Left ventricle myocardium inferior (tissue), 1 donor: ENCODE results near the gene BGN. TPM values are rescaled to one million over a fixed set of nuclear protein-coding genes. Genes with fewer than 3 reads are reported as not detected.

ENCODE experiments used
- DNase-seq: peaks from one replicate; pipeline ENCODE4 v3.0.0-alpha.2; 2020
- H3K27ac ChIP-seq: fragments of 200-600 bp; replicated peaks from 2 replicates; pipeline ENCODE4 v1.8.0; 2021
- H3K27me3 ChIP-seq: fragments of 200-600 bp; 2 replicates; pipeline ENCODE4 v1.8.0; 2021; ENCODE audit warnings: low read depth
- H3K36me3 ChIP-seq: fragments of 200-600 bp; 2 replicates; pipeline ENCODE4 v1.8.0; 2021
- H3K4me1 ChIP-seq: fragments of 200-600 bp; 2 replicates; pipeline ENCODE4 v1.8.0; 2021
- H3K4me3 ChIP-seq: fragments of 200-600 bp; 2 replicates; pipeline ENCODE4 v1.8.0; 2021; ENCODE audit warnings: mild to moderate bottlenecking, moderate library complexity
- H3K9me3 ChIP-seq: fragments of 200-600 bp; replicated peaks from 2 replicates; pipeline ENCODE4 v1.8.0; 2021
- intact Hi-C: fragments of 100-400 bp; cut with micrococcal nuclease; formaldehyde crosslinking; loops from one replicate; pipeline ENCODE4 v1.11.0; 2022
- total RNA-seq: library from RNA; stranded (reverse); fragmentation: NEBNext Ultra II Directional; extraction: Animal tissue kit (Norgen Biotek cat#: 25700); gene quantifications from one replicate; pipeline ENCODE4 v1.2.1, GENCODE V29; 2021
- TF ChIP-seq, protein P1 (sequence below): fragments of 200-600 bp; IDR thresholded peaks from 2 replicates; pipeline ENCODE4 v1.8.0; 2021; ENCODE audit warnings: antibody characterized with exemption, mild to moderate bottlenecking, borderline replicate concordance
- donor health status: DM: no; HTN: yes; CAD: no; lungs with severe emphysema.

BGN gene
- total RNA-seq, 1 donor from 2014 or later, result 84.3 TPM

DNA sequence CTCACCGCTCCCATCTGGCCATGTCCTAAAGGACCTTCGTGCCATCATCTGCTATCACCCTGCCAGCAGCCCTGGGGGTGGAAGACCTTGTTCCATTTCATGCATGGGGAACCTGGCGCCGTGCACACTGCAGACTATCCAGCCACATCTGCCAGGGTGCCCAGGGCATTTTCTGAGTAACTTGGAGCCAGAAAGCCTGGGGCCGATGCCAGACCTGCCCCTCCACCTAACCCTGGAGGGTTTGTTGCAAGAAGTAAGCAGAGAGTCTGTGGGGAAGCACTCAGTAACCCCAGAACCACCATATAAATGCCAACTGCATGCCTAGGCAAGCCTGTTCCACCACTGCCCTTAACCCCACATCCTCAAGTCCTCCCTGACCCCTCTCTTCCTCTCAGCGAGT lies 31.7 kb upstream of the BGN start:
- no peaks in the 10 kb centered on the region for H3K4me1 ChIP-seq
- no peaks in the 10 kb centered on the region for H3K9me3 ChIP-seq
- no peak overlapping the region for H3K27ac ChIP-seq
- H3K27me3 ChIP-seq, result no peaks in the 10 kb centered on the region
- DNase-seq, result no peak
- TF ChIP-seq, protein P1, sequence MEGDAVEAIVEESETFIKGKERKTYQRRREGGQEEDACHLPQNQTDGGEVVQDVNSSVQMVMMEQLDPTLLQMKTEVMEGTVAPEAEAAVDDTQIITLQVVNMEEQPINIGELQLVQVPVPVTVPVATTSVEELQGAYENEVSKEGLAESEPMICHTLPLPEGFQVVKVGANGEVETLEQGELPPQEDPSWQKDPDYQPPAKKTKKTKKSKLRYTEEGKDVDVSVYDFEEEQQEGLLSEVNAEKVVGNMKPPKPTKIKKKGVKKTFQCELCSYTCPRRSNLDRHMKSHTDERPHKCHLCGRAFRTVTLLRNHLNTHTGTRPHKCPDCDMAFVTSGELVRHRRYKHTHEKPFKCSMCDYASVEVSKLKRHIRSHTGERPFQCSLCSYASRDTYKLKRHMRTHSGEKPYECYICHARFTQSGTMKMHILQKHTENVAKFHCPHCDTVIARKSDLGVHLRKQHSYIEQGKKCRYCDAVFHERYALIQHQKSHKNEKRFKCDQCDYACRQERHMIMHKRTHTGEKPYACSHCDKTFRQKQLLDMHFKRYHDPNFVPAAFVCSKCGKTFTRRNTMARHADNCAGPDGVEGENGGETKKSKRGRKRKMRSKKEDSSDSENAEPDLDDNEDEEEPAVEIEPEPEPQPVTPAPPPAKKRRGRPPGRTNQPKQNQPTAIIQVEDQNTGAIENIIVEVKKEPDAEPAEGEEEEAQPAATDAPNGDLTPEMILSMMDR, result no peak
- no peak overlapping the region for H3K4me3 ChIP-seq
- intact Hi-C loops, result loop anchor here (5.0 kb wide), 1 partner anchor 44 kb away; no protein-coding TSS in a partner anchor
- no peaks in the 10 kb centered on the region for H3K36me3 ChIP-seq

DNA sequence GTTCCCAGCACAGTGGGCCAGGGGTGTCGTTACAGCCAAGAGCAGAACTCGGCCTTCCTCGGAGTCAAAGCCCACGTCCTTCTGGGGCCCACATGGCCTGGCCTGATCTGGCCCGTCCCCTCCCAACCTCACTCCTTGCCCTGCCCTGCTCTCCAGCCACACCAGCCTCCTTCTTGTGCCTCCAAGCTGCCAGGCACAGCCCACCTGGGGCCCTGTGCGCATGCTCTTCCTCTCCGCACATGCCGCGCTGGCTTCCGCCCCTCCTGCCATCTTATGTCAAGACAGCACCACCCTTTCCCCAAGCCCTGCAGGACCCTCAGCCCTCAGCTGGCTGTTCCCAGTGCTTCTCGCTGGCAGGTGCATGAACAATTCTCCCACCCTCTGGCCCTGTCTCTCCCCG lies 31.2 kb upstream of the BGN start:
- no peak overlapping the region for H3K27ac ChIP-seq
- intact Hi-C loops, result loop anchor here (5.0 kb wide), 1 partner anchor 44 kb away; no protein-coding TSS in a partner anchor
- no peak for DNase-seq
- H3K9me3 ChIP-seq, result no peaks in the 10 kb centered on the region
- no peaks in the 10 kb centered on the region for H3K36me3 ChIP-seq
- no peaks in the 10 kb centered on the region for H3K4me1 ChIP-seq
- H3K4me3 ChIP-seq, result no peak overlapping the region
- no peaks in the 10 kb centered on the region for H3K27me3 ChIP-seq
- TF ChIP-seq, protein P1, result no peak

DNA sequence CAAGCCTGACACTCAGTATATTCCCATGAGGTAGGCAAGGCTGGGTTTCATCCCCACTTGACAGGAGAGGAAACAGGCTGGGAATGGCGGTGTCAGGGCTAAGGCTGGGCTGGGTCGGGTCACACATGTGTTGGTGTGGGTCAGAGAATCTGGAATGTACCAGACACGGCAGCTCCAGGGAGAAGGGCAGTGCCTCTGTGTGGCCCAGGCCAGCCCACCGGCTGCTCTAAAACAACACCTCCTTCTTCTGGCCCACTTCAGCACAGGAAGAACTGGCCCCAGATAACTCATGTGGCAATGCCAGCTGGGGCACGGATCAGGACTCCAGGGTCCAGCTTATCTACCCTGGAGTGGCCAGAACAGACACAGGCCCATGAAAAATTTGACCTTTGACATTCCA lies 30.7 kb upstream of the BGN start:
- H3K4me1 ChIP-seq, result peaks cover 4% of the 10 kb centered on the region
- no peaks in the 10 kb centered on the region for H3K9me3 ChIP-seq
- no peaks in the 10 kb centered on the region for H3K27me3 ChIP-seq
- H3K36me3 ChIP-seq, result no peaks in the 10 kb centered on the region
- H3K27ac ChIP-seq, result no peak overlapping the region
- intact Hi-C loops, result loop anchor here (5.0 kb wide), 1 partner anchor 43 kb away; no protein-coding TSS in a partner anchor
- H3K4me3 ChIP-seq, result no peak overlapping the region
- TF ChIP-seq, protein P1, result no peak
- no peak for DNase-seq

DNA sequence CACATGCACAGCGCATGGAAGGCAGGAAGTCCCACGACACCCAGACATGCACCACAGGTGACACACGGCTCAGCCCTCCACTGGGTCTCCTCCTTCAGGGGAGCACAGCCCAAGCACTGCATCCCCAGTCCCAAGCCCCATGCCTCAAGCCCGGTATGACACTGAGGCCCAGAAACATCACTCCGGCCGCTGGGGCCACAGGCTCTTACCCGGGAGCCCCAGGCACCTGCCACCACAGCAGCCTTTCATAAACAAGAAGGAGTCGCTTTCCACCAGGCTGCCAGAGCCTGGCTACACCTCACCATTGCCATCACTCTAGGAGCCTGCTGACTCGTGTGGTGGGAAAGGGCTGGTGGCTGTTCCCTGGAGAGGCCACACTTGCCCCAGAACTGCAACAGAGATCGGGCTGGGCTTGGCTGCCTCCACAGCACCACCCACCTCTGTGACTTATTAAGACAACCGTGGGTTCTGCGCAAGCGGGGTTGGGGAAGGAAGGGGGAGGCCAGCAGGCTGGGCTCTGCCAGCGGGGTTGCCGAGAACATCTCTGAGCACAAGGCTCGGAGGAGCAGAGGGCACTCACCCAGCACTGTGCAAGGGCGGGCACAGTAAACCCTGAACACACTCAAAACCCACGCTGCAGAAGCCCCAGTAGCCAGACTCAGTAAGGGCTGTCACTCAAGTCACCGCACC lies 28.9 kb upstream of the BGN start:
- TF ChIP-seq, protein P1, result no peak
- no peak for DNase-seq
- Histone ChIP-seq H3K4me3 (no peak overlapping the region), H3K36me3 (no peaks in the 10 kb centered on the region), H3K9me3 (no peaks in the 10 kb centered on the region), H3K27me3 (no peaks in the 10 kb centered on the region), H3K4me1 (peaks cover 15% of the 10 kb centered on the region), H3K27ac (no peak overlapping the region)
- intact Hi-C loops, result no loop called here

DNA sequence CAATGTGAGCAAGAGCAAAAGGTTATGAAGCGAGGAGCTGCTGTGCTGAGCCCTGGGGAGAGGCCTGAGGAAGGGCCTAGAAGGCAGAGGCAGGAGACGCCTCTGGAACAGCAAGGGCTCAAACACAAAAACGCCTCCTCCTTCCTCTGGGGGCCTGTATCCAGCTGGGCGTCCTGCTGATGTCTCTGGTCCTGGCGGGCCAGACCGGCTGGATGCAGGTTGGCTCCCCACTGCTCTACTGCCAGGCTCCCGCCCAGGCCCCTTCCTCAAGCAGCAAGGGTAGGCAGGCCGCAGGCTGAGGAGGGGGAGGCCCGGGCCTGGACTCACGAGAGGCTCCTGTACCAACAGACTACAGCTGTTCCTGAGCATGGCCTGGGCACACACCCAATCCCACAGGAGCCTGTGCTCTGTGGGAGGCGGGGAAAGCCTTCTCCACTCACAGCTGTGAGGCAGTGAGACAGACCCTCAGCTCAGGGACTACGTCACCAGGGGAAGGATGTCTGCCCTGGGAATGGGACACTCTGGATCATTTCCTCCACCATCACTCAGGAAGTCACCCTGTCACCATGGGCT lies 26.7 kb upstream of the BGN start:
- Histone ChIP-seq H3K4me3 (no peak overlapping the region), H3K4me1 (peaks cover 18% of the 10 kb centered on the region), H3K36me3 (no peaks in the 10 kb centered on the region), H3K27ac (peak overlapping the region; percentile 23), H3K9me3 (no peaks in the 10 kb centered on the region), H3K27me3 (no peaks in the 10 kb centered on the region)
- peak; percentile 42 for DNase-seq
- intact Hi-C loops, result no loop called here
- TF ChIP-seq, protein P1, result no peak
